HS-5 (cell line): ENCODE results near the gene EPHX1.
"Not testable (repeated sequence)": the region's sequence is repeated elsewhere in the genome, so short reads cannot be mapped to it uniquely, and the experiment has no call there.

Experiments
- DNase-seq: peaks from one replicate; pipeline ENCODE4 v3.0.0-alpha.2; 2012; ENCODE audit warnings: low read depth

EPHX1 gene

GRCh38 chr1:225809842-225810578, at the start of gene EPHX1:
TSS of gene EPHX1 (plus strand) at chr1:225810124. CDS start at chr1:225828730, 18,606 bp downstream.
- peak; percentile 67 for DNase-seq

- DNase-seq = no peak
These were observed 49.4 kb upstream of the EPHX1 start for GRCh38 chr1:225760531-225760930.

DNA sequence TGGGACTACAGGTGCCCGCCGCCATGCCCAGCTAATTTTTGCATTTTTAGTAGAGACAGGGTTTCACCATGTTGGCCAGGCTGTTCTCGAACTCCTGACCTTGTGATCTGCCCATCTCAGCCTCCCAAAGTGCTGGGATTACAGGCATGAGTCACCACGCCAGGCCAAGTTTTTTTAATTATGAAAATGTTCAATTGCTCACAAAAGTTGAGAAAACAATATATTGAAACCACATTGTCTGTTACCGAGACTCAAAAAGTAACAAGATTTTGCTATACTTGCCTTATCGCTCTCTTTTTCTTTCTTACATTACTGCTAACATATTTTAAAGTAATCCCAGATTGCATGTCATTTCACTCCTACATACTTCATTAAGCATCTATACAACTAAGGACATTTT, 48.5 kb upstream of the EPHX1 start:
- not testable (repeated sequence) for DNase-seq

DNA sequence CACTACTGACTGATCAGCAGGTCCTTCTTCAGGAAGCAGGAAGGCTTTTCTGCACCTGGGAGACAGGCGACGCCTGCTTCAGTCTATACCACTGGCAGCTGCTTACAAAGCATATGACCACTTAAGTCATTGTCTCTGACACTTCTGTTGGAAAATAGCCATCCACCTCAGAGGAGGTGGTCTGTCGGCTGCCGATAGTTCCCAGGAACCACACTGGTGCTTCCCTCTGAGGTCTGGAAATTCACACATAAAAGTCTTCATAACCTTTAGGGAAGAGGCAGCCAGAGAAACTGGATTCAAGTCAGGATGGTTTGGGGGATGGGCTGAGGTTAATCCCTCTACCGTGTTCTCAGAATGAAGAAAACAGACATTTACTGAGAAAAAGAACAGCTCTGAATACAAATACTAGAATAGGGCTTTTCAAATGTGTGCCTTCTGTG, 47.9 kb upstream of the EPHX1 start:
- no peak for DNase-seq

DNA sequence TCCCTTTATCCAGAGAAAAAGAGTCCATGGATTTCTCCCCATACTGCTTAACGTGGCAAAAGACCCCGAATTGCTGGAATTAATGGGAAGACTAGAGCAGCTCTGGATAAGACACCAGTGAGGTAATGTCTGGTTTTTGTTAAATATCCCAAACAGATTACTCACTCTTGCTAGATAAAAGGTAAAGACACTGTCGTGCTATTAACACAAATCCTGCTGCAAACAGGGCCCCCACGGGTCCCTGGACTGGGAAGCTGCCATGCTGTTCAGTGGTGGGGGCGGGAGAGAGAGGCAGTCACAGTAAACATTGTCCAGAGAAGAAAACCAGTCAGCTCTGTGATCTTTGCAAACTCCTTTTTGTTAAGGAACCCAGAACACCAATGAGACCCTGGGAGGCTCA, 47.5 kb upstream of the EPHX1 start:
- no peak for DNase-seq

- no peak for DNase-seq
These were observed 46.0 kb upstream of the EPHX1 start for GRCh38 chr1:225763716-225764548.

GRCh38 chr1:225765982-225766674, 43.8 kb upstream of the EPHX1 start:
- DNase-seq = no peak

- DNase-seq = peak; percentile 88
These were observed 42.8 kb upstream of the EPHX1 start for GRCh38 chr1:225766967-225767633.

DNA sequence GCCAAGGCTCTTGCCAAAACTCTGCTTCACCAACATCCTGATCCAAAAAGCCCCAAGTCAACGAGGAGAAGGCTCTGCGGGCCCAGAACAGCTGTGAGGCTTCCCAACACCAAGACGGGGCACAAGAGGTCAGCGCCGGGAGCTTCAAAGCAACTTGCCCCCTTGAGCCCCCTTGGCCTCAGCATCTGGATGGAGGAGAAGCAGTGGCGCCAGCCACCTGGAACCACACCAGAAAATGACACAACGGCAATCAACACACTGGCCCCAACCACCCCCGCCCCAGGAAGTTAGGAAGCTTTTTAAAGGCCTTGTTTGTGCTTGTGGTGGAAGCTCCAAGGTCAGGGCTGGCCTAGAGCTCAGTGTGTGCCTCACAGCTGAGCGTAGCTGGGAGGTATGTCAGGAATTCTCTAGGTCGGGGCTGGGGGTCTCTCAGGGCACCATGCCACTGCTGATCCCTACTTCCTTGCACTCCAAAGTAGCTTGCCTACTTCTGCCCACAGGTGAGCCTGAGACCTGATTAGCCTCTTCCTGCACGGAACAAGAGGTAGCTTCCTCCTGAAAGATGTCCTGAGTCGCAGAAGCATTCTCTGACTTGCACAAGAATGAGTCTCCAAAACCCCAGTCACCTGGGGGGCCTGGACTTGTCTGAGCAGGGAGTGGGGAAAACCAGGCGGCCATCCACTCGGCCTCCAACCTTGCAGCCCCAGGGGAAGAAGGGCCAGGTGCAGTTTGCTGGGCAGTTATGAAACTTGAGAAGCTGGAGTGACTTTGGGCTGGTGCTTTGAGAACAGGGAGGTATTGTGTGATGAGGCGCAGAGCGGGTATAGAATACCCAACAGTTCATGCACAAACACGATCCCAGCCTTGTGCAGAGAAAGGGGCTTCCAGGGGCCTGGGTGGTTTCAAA, 42.0 kb upstream of the EPHX1 start:
- no peak for DNase-seq

GRCh38 chr1:225768662-225769426, 41.1 kb upstream of the EPHX1 start:
- no peak for DNase-seq

DNA sequence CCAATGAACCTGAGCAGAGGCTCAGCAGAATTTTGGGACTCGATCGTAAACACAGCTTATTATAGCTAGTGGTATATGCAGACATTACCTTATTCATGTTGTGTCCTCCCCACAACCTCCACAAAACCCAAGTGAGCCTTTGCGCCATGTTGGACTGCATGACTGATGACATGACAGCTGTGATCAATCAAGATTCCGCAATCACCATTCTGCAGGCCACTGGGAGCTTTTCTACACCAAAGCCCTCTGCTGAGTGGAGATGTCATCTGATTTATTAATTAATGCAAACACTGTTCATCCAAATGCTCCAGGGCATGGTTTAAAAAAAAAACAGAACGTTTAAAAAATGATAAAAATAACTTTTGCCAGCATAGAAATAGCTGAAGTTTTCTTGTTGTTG, 40.2 kb upstream of the EPHX1 start:
- no peak for DNase-seq

GRCh38 chr1:225770561-225771248, 39.2 kb upstream of the EPHX1 start:
- no peak for DNase-seq

- DNase-seq = no peak
These were observed 38.1 kb upstream of the EPHX1 start for GRCh38 chr1:225771661-225772322.

GRCh38 chr1:225772323-225772768, 37.6 kb upstream of the EPHX1 start:
- peak; percentile 53 for DNase-seq

- DNase-seq = no peak
These were observed 37.1 kb upstream of the EPHX1 start for GRCh38 chr1:225772848-225773247.

- no peak for DNase-seq
These were observed 35.4 kb upstream of the EPHX1 start for GRCh38 chr1:225774281-225775147.

DNA sequence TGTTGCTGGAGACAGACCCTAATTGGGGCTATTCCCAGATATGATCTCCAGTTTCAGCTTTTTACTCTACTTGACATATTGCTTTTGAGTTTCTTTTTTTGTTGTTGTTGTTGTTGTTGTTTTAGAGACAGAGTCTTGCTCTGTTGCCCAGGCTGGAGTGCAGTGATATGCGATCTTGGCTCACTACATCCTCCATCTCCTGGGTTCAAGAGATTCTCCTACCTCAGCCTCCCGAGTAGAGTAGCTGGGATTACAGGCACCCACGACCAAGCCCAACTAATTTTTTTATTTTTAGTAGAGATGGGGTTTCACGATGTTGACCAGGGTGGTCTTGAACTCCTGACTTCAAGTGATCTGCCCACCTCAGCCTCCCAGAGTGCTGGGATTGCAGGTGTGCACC, 33.6 kb upstream of the EPHX1 start:
- DNase-seq = no peak

- no peak for DNase-seq
These were observed 32.8 kb upstream of the EPHX1 start for GRCh38 chr1:225777058-225777582.
